Stimulated activated naive CD8-positive, alpha-beta T cell treated with anti-CD3 and anti-CD28 coated beads, Interleukin-15, amount 100 ng/mL, for 72 hours (primary cell): Measurements from ENCODE around the gene TMEM14C.

Experiments used
- ATAC-seq: fragments of 150-1000 bp; cut with Tn5 transposase; 2 replicates; pipeline ENCODE4 v1.10.0; 2021; ENCODE audit warnings: mild to moderate bottlenecking, moderate library complexity
- DNase-seq, 2 donors: peaks; one replicate each; pipeline ENCODE4 v3.0.0; 2021 to 2022
- H3K27ac Mint-ChIP-seq, 2 donors: one replicate each; pipeline ENCODE4 v1.8.0; 2022; ENCODE audit warnings: mild to moderate bottlenecking in 2 of 2, mixed read lengths in 2 of 2, moderate library complexity in 2 of 2
- H3K27me3 Mint-ChIP-seq: one replicate; pipeline ENCODE4 v1.8.0; 2022; ENCODE audit warnings: mixed read lengths
- H3K4me1 Mint-ChIP-seq: one replicate; pipeline ENCODE4 v1.8.0; 2022; ENCODE audit warnings: mild to moderate bottlenecking, mixed read lengths
- H3K4me3 Mint-ChIP-seq, 2 donors: one replicate each; pipeline ENCODE4 v1.8.0; 2022; ENCODE audit warnings: mild to moderate bottlenecking in 2 of 2, mixed read lengths in 2 of 2, moderate library complexity in 1 of 2
- H3K9me3 Mint-ChIP-seq, 2 donors: one replicate each; pipeline ENCODE4 v1.8.0; 2022; ENCODE audit warnings: mixed read lengths in 2 of 2

TMEM14C gene

GRCh38 chr6:10778230-10778629, 55.4 kb downstream of the TMEM14C start:
- ATAC-seq, result no peak

GRCh38 chr6:10779076-10779475, 56.2 kb downstream of the TMEM14C start:
- H3K4me1 Mint-ChIP-seq, result peaks cover 4% of the 10 kb centered on the region
- no peaks in the 10 kb centered on the region for H3K27me3 Mint-ChIP-seq
- H3K27ac Mint-ChIP-seq, result no peak overlapping the region
- DNase-seq (no peak), ATAC-seq (no peak)
- no peaks in the 10 kb centered on the region for H3K9me3 Mint-ChIP-seq
- no peak overlapping the region for H3K4me3 Mint-ChIP-seq

More at GRCh38 chr6:10778230-10778629, 55.4 kb downstream of the TMEM14C start:
- H3K27me3 Mint-ChIP-seq, result no peaks in the 10 kb centered on the region
- H3K4me3 Mint-ChIP-seq, result no peak overlapping the region
- H3K4me1 Mint-ChIP-seq, result peaks cover 4% of the 10 kb centered on the region
- no peak for DNase-seq
- H3K27ac Mint-ChIP-seq, result no peak overlapping the region
- H3K9me3 Mint-ChIP-seq, result no peaks in the 10 kb centered on the region
